ENCODE data around the gene RAPGEF6. TPM values are rescaled to one million over a fixed set of nuclear protein-coding genes. Genes with fewer than 3 reads are reported as not detected.
"Not testable (repeated sequence)": the region's sequence is repeated elsewhere in the genome, so short reads cannot be mapped to it uniquely, and the experiment has no call there.

Gene RAPGEF6
- total RNA-seq, 1 donor from 2014 or later, result 30.8 TPM

GRCh38 chr5:131608597-131608996, 26.4 kb downstream of the RAPGEF6 start:
- no peak for DNase-seq

- no peak for DNase-seq
Measured at GRCh38 chr5:131607903-131608540, 27.0 kb downstream of the RAPGEF6 start.

GRCh38 chr5:131607418-131607817, 27.6 kb downstream of the RAPGEF6 start:
- DNase-seq, result no peak

- no peak for DNase-seq
Measured at GRCh38 chr5:131605086-131605485, 29.9 kb downstream of the RAPGEF6 start.

GRCh38 chr5:131595088-131596033, 39.7 kb downstream of the RAPGEF6 start:
- no peak for DNase-seq

- no peak for DNase-seq
Measured at GRCh38 chr5:131593921-131594320, 41.1 kb downstream of the RAPGEF6 start.

- DNase-seq, result not testable (repeated sequence)
Measured at GRCh38 chr5:131593436-131593835, 41.6 kb downstream of the RAPGEF6 start.

GRCh38 chr5:131589510-131590348, 45.3 kb downstream of the RAPGEF6 start:
- DNase-seq, result peak; percentile 41

- DNase-seq, result no peak
Measured at GRCh38 chr5:131587541-131587940, 47.5 kb downstream of the RAPGEF6 start.

- DNase-seq, result no peak
Measured at GRCh38 chr5:131581702-131582101, 53.3 kb downstream of the RAPGEF6 start.

GRCh38 chr5:131579917-131580671, 54.9 kb downstream of the RAPGEF6 start:
- DNase-seq, result no peak

GRCh38 chr5:131575660-131576227, 59.3 kb downstream of the RAPGEF6 start:
- DNase-seq, result no peak

GRCh38 chr5:131571669-131572168, 63.3 kb downstream of the RAPGEF6 start:
- DNase-seq, result no peak

GRCh38 chr5:131570757-131571156, 64.3 kb downstream of the RAPGEF6 start:
- DNase-seq, result no peak

- DNase-seq, result no peak
Measured at GRCh38 chr5:131564229-131564652, 70.8 kb downstream of the RAPGEF6 start.

GRCh38 chr5:131563434-131564228, 71.4 kb downstream of the RAPGEF6 start:
- no peak for DNase-seq

- DNase-seq, result no peak
Measured at GRCh38 chr5:131550606-131551005, 84.4 kb downstream of the RAPGEF6 start.

GRCh38 chr5:131548176-131548575, 86.9 kb downstream of the RAPGEF6 start:
- DNase-seq, result no peak

- no peak for DNase-seq
Measured at GRCh38 chr5:131545845-131546244, 89.2 kb downstream of the RAPGEF6 start.

- DNase-seq, result no peak
Measured at GRCh38 chr5:131542723-131543122, 92.3 kb downstream of the RAPGEF6 start.

All from skin of body (tissue), 2 donors.